Prostate gland (tissue), 2 donors: ENCODE results near the gene NGB.

ENCODE experiments used
- POLR2A ChIP-seq: fragments of 450-650 bp; IDR thresholded peaks from one replicate; pipeline ENCODE4 v1.6.1; 2016; ENCODE audit warnings: antibody characterized with exemption, mild to moderate bottlenecking
- TF ChIP-seq, protein P1 (sequence below), 4 experiments: fragments of 200-600 bp in 2 of 4; fragments of 450-650 bp in 2 of 4; sonication (generic) in 2 of 4; IDR thresholded peaks; 1 replicate in 3 of 4; 2 replicates in 1 of 4; pipeline ENCODE4 v1.5.1; 2016 to 2019; ENCODE audit warnings: antibody characterized with exemption in 4 of 4, mild to moderate bottlenecking in 2 of 4, moderate library complexity in 2 of 4

DNA sequence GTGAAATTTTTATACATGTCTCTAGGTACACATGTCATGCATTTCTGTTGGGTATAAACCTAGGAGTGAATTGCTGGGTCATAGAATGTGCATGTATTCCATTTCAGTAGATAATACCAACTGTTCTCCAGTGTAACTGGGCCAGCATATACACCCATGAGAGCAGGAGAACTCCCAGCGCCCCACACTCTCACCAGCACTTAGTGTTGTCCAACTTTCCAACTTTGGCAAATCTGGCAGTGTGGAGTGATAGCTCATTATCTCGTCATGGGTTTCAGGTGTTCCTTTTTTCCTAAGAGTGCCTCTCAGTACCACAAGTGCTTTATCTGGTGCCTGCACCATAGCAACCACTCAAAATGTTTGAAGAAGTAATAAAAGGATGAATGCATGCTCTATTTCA is 40.1 kb downstream of the NGB start:
- TF ChIP-seq, protein P1, sequence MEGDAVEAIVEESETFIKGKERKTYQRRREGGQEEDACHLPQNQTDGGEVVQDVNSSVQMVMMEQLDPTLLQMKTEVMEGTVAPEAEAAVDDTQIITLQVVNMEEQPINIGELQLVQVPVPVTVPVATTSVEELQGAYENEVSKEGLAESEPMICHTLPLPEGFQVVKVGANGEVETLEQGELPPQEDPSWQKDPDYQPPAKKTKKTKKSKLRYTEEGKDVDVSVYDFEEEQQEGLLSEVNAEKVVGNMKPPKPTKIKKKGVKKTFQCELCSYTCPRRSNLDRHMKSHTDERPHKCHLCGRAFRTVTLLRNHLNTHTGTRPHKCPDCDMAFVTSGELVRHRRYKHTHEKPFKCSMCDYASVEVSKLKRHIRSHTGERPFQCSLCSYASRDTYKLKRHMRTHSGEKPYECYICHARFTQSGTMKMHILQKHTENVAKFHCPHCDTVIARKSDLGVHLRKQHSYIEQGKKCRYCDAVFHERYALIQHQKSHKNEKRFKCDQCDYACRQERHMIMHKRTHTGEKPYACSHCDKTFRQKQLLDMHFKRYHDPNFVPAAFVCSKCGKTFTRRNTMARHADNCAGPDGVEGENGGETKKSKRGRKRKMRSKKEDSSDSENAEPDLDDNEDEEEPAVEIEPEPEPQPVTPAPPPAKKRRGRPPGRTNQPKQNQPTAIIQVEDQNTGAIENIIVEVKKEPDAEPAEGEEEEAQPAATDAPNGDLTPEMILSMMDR (IDR thresholded peaks at IDR 0.05) = no peak
- no peak for TF ChIP-seq POLR2A
